ENCODE data around the gene ANKS1B.

DNA sequence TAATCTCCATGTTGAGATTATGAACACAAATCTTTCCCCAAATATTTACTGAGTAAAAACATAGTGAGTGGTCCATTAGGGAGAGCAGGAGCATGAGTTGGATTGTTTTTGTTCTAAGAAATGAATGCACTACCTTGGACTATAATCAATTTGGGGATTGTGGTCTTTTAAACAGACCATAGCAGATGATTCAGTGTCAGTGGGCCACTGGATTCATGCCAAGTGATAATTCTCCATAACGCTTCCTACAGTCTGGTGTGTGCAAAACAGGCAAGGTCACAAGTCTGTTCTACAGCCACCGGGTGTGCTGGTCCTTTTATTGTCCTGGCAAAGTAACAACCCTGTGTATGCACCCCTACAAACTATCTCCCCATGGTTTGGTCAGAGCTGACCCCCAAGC is 1073.3 kb downstream of the ANKS1B start:
- TF ChIP-seq, protein P1, sequence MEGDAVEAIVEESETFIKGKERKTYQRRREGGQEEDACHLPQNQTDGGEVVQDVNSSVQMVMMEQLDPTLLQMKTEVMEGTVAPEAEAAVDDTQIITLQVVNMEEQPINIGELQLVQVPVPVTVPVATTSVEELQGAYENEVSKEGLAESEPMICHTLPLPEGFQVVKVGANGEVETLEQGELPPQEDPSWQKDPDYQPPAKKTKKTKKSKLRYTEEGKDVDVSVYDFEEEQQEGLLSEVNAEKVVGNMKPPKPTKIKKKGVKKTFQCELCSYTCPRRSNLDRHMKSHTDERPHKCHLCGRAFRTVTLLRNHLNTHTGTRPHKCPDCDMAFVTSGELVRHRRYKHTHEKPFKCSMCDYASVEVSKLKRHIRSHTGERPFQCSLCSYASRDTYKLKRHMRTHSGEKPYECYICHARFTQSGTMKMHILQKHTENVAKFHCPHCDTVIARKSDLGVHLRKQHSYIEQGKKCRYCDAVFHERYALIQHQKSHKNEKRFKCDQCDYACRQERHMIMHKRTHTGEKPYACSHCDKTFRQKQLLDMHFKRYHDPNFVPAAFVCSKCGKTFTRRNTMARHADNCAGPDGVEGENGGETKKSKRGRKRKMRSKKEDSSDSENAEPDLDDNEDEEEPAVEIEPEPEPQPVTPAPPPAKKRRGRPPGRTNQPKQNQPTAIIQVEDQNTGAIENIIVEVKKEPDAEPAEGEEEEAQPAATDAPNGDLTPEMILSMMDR (IDR thresholded peaks at IDR 0.05), result no peak
- no peak for TF ChIP-seq POLR2A (IDR thresholded peaks at IDR 0.05)
